HG03045 (cell line): Measurements from ENCODE around the gene AMDHD2.

Experiments used
- ATAC-seq: cut with Tn5 transposase; IDR thresholded peaks from one replicate; pipeline ENCODE4 v1.9.1; 2021; ENCODE audit warnings: mild to moderate bottlenecking, moderate library complexity; ENCODE audit not compliant: unreplicated experiment

Gene AMDHD2

DNA sequence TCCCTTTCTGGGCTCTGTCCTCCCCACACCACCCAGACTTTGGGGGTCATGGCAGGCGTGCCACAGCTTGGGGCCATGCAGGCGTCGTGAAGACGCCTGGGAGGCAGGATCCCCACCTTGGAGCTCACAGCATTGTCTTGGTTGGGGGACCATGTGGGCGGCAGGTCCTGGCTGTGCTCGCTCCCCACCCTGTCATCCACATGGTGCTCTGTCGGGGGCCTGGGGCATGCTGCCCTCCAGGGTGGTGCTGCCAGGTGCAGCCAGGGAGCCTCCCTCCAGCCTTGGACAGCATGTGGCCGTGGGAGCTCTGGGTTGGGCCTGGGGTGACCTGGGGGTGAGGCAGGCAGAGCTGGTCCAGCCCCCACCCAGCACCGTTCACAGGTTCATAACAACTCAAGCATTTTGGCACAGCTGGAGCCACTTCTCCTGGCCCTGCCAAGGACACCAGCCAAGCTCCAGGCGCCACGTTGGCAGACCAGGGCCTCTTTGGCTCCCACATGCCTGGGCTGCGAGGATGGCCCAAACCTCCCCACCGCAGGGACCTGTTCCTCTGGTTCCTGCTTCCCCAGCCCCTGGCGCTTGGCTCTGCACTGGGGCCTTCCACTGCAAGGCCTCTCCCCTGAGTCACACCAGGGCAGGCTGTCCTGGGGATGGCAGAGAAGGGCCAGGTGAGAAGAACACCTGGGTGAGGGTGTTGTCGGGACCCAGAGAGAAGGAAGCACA lies 21.5 kb upstream of the AMDHD2 start:
- ATAC-seq, result no peak

DNA sequence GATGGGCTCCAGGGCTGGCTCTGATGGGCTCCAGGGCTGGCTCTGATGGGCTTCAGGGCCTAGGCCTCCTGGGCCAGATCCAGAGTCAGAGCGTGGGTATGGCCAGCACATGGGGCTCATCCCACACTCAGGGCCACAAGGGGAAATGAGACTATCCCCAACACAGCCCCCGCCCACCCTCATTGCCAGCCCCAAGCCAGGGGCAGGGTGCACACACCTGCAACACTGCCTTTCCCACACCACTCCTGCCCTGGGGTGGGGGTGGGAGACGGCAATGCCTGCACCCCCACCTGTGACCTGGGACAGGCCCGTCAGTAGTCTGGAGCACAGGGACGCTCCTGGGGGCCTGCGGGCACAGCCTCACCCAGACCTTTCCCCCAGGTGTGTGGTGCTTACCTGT lies 20.7 kb upstream of the AMDHD2 start:
- no peak for ATAC-seq

DNA sequence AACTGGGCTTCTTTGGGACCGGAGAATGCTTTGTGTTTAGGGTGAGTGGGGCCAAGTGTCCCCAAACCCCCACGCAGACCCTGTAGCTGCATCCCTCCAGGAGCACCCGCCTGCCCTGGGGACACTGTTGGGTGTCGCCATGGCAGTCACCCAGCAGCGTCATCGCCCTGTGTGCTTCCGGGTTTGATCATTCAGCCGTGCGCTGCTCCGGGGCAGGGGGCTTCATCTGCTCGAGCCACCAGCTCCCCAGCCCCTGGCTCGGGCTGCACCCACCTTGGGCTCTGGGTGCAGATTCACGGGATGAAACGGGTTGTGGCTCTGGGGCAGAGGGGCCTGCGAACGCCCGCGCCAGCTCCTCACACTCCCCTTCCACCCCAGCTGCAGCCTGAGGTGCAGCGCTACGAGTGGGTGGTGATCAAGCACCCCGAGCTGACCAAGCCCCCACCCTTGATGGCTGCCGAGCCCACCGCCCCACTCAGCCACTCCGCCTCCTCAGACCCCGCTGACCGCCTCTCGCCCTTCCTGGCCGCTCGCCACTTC lies 20.2 kb upstream of the AMDHD2 start:
- no peak for ATAC-seq

DNA sequence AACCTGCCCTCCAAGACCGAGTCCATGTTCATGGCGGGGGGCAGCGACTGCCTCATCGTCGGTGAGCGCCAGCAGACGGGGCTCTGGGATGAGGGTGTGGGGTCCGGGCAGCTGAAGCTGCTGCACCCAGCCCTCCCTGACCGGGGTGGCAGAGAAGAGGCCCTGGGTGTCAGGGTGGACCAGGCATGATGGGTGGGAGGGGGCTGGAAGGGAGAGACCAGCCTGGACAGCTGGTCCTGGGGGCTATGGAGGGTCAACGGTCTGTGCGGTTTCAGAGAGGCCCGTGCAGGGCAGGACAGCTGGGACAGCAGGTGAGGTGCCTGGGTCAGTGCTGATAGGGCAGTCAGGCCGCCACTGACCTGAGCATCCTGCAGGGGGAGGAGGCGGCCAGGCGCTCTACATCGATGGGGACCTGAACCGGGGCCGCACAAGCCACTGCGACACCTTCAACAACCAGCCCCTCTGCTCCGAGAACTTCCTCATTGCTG lies 19.7 kb upstream of the AMDHD2 start:
- ATAC-seq, result no peak

DNA sequence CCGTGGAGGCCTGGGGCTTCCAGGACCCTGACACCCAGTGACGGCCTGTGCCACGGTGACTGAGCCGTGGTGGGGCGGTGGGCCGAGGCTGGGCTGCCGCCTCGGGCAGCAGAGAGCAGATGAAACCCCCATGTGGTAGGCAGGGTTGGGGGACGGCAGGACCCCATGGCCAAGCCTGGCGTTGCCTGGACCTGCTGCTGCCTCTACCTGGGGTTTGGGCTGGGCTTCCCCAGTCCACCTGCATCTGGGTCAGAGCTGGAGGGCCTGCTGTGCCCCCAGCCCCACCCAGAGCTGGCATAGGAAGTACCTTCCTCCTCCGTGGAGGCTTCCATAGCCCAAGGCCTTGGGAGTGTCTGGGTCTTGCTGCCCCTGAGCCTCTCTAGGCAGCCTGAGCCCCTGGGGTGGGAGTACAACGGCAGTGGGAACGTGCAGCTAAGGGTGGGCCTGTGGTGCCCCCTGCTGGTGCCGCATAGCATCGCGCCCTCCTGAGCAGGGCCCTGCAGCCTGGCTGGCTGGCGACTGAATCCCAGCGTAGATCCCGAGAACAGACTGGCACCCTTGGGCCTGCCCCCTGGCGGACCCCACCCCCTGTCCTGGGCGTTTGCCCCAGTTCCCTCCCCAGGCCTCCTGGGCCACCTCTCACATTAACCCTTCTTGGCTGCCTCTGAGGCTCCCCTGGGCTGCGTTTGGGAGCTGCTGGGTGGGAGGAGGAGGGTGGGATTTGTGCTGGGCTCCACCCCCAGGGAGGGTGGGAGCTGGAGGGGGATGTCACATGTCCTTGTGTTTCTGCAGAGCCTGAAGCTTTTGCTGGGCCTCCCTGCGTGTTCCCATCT lies 19.0 kb upstream of the AMDHD2 start:
- no peak for ATAC-seq

DNA sequence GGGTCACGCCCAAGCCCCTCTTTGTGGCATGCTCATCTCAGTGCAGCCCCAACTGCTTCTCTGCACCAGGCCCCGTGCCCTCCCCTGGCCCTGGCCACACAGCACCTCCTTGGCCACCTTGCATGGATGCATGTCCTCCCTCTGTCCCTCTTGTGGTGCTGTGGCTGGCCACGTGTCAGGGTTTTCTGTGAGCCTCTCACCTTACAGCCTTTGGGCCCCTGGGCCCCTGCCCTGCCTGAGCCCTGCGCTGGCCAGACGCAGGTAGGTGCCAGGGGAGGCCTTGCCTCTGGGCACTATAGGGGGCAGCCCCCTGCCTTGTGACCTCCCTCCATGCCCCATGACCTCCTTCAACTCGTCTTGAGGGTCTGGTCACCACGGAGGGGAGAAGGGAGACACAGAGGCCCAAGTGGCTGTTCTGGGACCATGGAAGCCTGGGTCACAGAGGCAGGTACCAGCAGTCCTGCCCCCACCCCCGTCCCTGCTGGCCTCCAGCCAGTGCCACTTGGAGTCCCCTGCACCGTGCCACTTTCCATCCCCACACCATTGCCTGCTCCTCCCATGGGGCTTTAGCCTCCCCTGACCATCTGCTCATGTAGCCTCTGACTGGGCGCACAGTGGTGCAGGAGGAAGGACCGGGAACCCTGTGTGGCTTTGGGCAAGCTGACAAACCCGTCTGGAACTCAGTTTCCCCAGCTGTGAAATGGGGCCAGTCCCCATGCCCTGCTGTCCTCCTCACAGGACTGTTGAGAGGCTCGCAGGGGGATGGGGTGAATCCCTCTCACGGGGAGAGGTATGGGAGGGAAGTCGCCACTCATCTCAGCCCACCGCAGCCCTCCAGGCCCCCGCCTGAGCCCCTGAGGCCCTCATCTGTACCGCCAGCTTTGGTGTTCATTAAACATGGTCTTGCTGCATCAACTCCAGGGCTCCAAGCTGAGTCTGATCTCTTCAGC lies 17.9 kb upstream of the AMDHD2 start:
- ATAC-seq, result no peak

DNA sequence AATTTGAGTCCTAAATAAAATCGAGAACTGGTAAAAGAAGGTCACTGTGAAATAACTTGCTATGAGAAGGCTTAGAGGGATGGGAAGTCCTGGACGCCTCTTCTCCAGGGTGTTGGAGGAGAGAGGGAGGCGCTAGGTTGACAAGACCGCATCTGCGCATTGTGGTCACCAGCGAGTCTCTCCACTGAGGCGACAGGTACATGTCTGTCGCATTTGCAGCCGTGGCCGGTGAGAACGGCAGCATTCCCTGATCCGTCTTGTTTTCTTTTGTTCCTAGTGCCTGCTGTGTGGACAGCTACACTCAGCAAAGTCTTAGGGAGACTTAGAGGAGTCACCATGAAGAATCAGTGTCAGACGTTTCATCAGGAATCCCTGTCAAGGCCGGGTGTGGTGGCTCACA lies 14.5 kb upstream of the AMDHD2 start:
- no peak for ATAC-seq

DNA sequence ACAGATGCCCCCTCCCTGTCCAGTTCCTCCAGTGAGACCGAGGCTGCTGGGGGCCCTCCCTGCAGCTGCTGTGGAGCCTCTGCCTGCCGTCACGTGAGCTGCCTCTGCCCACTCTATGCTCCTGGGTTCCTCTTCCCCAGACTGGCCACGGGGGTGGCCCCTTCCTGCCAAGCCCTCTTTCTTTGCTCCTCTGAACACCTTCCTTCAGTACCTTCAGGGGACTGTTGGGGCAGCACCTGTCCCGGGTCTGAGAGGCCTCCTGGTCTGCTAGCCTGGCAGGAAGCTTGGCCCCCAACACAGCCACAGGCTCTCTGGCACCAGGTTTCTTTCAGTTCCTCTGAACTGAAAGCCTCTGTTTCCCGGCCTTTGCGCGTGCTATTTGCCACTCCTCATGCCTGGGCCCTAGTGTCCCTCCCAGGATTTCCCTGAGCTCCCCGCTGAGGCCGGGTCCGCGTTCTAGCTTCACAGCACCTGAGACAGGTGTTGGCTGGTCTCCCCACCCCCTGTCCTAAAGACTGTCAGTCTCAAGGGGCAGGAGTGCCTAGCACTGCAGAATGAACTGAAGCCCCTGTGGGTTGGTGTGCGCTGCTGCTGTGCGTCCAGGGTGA lies 13.0 kb upstream of the AMDHD2 start:
- ATAC-seq, result peak; percentile 40

DNA sequence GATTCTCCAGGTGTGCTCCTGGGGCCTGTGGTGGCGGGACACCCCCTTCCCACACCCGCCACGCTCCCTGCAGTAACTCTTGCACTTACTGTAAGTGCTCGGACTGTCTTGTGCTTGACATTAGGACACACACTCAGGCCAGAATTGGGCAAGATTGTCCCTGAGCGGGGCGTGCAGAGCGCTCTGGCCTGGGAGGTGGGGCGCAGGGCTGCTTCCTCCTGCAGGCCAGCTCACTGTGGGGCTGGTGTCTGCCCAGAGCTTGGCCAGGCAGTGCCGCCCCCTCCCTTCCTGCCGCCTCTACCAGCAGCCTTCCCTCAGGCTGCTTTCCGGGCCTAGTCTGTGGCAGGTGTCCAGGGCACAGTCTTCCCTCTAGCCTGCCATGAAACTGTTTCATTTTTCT lies 12.5 kb upstream of the AMDHD2 start:
- ATAC-seq, result no peak

DNA sequence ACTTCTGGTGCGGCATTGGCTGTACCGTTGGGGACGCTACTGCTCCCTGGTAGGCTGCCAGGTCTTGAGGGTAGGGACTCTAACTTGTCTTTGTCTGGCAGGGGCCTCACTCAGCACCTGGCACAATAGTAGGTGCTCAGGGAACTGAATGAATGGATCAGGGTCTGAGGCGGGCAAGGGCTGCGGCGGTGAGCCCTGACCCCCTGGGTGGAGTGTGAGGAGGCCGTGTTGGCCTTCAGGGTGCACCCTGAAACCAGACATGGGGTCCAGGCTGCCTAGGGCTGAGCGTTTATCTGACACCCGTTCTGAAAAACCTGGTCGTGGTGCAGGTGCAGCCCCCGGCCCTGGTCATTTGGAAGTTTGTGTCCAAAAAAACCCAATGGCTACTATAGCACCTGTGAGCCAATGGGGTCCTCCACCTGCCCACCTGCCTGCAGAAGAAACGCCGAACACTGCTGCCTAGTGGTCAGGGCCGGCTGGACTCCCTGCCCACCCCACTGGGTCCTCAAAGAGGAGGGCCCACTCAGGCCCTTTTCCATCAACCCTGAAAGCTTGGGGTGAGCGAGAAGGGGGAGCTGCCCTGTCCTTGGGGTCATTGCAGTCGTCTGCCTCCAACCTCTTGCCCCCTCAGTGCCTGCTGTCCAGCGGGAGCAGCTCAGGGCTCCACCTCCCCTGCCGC lies 11.3 kb upstream of the AMDHD2 start:
- ATAC-seq, result no peak

DNA sequence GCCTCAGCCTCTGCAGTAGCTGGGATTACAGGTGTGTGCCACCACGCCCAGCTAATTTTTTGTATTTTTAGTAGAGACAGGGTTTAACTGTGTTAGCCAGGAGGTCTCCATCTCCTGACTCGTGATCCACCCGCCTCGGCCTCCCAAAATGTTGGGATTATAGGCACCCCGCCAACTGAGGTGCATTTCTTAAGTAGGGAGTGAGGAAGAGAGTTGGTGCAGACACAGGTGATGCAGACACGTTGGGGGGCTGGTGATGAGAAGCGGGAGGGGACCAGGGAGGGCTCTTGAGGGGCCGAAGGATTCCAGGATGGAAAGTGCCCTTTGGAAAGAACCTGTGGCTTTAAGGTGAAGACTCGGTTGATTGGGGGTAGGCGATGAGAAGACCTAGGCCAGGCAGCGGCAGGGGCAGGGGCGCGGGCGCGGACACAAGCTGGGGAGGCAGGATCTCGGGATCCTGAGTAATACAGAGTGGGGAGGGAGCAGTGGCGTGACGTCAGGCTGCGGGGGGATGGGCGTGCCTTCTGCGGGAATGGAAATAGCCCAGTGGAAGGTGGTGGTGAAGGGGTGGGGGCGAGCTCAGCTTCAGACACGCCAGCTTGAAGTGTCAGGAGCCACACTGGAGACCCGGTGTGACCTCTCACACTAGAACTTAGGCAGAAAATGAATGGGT lies 8.9 kb upstream of the AMDHD2 start:
- no peak for ATAC-seq

DNA sequence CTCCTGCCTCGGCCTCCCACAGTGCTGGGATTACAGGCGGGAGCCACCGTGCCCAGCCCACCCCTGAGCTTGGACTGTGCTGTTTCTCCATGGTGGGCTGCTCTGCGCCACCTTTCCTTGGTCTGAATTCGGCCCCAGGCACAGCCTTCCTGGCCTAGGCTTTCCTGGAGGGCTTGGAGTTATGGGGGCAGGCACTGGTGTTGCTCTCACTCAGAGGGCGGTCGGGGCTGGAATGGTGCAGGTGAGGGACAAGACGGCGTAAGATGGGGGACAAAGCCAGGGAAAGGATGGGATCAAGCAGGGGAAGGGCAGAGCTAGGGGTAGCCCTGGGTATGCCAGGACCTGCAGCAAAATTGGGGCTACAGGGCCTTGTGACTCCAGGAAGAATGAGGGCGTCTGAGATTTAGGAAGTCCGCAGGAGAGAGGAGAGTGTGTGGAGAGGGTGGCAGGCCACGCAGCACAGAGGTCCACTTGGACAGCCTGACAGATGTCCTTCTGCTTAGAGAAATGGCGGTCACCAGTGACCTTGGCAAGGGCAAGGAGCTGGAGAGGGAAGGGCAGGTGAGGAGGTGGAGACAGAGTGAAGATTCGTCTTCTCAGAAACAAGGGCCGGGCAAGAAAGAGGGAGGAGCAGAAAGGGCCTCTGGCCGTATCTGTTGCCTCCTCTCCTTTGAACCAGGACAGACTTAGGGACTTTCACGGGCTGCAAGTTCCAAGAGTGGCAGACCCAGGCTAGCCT lies 8.0 kb upstream of the AMDHD2 start:
- no peak for ATAC-seq

DNA sequence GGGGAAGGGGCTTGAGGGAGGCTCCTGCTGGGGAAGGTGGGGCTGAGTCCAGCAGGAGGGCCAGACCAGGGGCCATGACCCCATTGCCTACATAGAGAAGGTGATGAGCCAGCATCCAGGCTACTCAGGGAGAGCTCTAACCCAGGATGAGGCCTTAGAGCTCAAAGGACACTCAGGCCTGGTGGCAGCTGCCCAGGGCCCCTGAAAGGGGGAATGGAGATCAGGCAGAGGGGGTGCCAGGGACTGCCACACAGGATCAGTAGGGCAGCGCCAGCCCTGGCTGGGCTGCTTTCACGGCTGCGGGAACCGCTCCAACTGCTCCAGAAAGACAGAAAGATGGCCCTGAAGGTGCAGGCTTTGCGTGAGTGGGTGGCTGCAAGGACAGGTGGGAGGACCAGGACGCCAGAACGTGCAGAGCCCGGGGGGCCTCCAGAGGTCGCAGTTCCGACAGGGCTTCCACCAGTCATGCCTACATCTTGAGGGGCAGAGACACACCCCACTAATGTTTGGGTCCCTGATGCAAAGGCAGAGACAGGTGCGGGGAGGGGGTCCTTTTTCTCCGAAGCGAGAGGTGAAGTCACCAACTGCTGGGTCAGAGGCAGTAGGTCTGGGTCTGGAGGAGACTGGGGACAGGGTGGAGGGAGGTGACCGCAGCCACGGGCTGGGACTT lies 7.3 kb upstream of the AMDHD2 start:
- ATAC-seq, result peak; percentile 3

DNA sequence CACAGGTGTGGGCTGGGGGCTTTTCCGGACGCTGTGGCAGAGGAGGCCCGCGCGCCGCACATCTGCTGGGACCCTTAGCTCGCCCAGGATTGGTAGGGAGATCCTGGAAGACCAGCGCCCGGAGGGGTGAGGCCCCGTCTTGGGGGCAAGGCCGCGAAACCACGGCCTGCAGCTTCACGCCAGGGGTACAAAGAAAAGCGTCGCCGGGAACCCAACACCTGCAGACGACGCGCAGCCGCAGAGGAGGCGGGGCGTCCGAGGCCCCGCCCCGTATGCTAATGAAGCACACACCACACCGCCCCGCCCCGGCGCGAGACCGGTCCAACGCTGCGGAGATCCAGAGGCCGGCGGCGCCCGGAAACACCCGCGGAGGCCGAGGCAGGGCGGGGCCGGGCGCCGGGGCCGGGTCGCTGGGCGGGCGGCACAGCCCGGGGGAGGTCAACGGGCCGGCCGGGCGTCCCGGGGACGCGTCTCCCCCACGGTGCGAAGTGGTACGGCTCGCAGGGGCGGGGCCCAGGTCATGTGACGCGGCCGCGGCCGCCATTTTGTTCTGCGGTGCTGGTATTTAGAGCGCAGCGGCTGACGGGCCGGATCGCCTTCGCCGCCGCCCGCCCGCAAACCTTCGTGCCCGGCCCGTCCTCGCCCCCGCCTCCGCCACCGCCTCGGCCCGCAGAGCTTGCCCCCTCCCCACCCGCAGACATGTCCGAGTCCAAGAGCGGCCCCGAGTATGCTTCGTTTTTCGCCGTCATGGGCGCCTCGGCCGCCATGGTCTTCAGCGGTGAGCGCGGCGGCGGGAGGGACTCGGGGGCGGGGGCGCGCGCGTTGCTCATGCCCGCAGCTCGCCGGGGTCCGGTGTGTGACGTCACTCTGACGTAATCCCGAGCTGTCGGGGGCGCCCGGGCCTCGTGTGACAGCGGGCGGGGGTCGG lies 6.5 kb upstream of the AMDHD2 start, which contains the start of gene ATP6V0C:
TSS of gene ATP6V0C (plus strand) at position 548 of the 928 bp plus-strand sequence. CDS start at position 700, 152 bp downstream.
- peak; percentile 64 for ATAC-seq

DNA sequence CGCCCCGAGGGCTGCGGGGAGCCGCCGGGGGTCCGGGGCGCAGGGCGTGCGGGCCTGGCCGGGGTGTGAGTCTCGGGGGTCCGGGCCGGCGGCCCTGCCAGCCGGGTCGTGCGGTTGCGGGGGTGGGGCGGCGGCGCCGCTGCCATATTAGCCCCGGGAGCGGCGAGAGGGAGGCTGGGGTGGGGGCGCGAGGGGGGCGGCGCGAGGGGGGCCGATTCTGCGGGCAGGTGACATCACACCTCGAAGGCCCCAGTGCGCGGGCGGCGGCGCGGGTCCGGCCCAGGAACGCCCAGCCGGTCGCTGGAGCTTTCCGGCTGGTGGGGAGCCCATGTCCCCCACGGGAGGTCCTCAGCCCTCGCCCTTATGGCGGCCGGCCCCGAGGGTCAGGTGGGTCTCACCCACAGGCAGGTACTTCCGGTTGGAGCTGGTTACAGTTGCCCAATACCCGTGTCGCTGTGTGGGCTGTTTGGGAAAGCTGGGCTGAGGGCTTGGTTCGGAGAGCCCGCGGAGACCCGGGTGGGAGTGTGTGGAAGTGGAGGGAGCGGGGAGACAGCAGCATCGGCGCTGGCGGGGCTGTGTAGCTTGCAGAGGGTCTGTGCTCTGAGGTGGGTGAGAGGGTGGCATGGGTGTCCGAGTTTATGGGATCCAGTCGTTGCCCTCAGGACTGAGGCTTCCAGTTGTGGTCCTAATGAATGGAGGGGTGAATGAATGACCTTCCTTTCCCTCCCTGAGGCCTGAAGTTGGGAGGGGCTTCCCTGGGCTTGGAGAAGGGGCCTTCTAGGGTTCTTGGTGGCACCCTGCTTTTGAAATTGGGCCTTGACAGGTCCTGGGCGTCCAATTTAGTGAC lies 5.6 kb upstream of the AMDHD2 start:
- no peak for ATAC-seq
